ENCODE data around the gene RBM47. TPM values are rescaled to one million over a fixed set of nuclear protein-coding genes. Genes with fewer than 3 reads are reported as not detected.
"Not testable (repeated sequence)": the region's sequence is repeated elsewhere in the genome, so short reads cannot be mapped to it uniquely, and the experiment has no call there.

The RBM47 gene
- total RNA-seq, 1 donor from 2014 or later: 7.1 TPM

DNA sequence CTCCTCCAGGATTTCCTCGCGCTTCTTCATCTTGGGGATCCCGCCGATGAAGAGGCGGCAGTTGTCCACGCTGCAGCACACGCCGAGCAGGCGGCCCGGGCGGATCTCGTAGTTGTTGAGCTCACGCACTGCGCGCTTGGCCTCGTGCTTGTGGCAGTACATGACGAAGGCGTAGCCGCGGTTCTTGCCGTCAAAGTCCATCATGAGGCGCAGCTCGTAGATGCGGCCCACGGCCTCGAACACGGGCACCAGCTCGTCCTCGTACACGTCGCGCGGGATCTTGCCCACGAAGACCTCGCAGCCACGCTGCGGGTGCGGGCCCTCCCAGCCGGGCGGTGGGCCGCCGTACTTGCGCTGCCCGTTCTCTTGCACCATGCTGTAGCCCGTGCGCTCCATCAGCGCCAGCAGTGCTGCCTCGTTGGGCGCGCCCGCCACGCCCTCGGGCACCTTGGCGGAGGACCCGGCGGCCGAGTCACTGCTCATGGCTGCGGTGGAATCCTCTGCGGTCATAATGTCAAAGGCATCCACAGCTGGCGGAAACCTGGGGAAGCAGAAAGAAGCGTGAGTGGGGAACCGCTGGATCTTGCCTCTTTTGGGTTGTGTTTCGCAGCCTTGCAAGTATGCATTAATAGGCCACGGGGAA lies 191.2 kb downstream of the RBM47 start:
- no peak for DNase-seq (ENCODE audit: low spot score in 2 of 2)
- intact Hi-C loops (cut with DNase I): no loop called here
- no peak overlapping the region for H3K27ac ChIP-seq

DNA sequence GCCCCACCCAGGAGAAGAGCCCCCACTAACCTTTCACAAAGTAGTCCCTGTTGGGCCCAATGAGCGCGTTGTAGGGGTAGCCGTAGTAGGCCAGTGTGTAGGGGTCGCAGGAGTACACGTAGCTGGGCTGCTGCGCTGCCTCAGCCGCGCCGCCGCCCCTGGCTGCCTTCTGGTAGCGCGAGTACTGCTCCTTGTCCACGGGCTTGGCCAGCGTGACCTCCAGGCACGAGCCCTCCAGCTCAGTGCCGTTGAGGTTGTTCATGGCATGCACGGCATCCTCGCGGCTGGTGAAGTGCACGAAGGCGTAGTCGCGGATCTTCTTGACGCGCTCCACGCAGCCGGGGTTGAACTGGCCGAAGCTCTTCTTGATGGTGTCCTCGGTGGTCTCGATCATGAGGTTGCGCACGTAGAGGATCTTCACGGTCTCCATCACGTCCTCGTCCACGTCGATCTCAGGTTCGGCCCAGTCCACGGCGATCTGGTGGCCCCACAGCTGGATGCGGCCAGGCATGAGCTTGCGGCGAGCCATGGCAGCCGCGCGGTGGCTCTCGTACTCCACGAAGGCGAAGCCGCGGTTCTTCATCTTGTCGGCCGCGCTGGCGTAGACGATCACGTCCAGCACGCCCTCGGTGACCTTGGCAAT lies 191.8 kb downstream of the RBM47 start:
- H3K36me3 ChIP-seq: no peaks in the 10 kb centered on the region
- TF ChIP-seq, protein P1, sequence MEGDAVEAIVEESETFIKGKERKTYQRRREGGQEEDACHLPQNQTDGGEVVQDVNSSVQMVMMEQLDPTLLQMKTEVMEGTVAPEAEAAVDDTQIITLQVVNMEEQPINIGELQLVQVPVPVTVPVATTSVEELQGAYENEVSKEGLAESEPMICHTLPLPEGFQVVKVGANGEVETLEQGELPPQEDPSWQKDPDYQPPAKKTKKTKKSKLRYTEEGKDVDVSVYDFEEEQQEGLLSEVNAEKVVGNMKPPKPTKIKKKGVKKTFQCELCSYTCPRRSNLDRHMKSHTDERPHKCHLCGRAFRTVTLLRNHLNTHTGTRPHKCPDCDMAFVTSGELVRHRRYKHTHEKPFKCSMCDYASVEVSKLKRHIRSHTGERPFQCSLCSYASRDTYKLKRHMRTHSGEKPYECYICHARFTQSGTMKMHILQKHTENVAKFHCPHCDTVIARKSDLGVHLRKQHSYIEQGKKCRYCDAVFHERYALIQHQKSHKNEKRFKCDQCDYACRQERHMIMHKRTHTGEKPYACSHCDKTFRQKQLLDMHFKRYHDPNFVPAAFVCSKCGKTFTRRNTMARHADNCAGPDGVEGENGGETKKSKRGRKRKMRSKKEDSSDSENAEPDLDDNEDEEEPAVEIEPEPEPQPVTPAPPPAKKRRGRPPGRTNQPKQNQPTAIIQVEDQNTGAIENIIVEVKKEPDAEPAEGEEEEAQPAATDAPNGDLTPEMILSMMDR (IDR thresholded peaks at IDR 0.05): no peak
- no peaks in the 10 kb centered on the region for H3K9me3 ChIP-seq
- H3K4me3 ChIP-seq: no peak overlapping the region
- no peak overlapping the region for H3K27ac ChIP-seq
- no peaks in the 10 kb centered on the region for H3K4me1 ChIP-seq
- DNase-seq (ENCODE audit: low spot score in 2 of 2): no peak
- intact Hi-C loops (cut with DNase I): no loop called here
- no peaks in the 10 kb centered on the region for H3K27me3 ChIP-seq

More for the DNA sequence above, 191.2 kb downstream of the RBM47 start:
- TF ChIP-seq, protein P1 (IDR thresholded peaks at IDR 0.05): no peak
- Histone ChIP-seq H3K4me1 (no peaks in the 10 kb centered on the region), H3K9me3 (no peaks in the 10 kb centered on the region), H3K27me3 (no peaks in the 10 kb centered on the region), H3K4me3 (no peak overlapping the region), H3K36me3 (no peaks in the 10 kb centered on the region)

DNA sequence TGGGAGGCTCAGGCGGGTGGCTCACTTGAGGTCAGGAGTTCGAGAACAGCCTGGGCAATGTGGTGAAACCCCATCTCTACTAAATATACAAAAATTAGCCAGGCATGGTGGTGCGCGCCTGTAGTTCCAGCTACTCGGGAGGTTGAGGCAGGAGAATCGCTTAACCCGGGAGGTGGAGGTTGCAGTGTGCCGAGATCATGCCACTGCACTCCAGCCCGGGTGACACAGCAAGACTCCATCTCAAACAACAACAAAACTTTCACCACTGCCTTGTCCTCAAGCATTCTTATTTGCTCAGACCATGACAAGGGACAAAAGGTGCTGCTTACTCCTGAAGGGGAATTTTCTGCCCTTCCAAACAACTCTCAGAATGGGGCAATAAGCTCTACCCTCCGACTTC lies 194.4 kb downstream of the RBM47 start:
- H3K9me3 ChIP-seq; intact Hi-C loops (cut with DNase I); H3K27me3 ChIP-seq; H3K4me1 ChIP-seq; H3K4me3 ChIP-seq; H3K27ac ChIP-seq; H3K36me3 ChIP-seq; DNase-seq (ENCODE audit: low spot score in 2 of 2): not testable (repeated sequence)

DNA sequence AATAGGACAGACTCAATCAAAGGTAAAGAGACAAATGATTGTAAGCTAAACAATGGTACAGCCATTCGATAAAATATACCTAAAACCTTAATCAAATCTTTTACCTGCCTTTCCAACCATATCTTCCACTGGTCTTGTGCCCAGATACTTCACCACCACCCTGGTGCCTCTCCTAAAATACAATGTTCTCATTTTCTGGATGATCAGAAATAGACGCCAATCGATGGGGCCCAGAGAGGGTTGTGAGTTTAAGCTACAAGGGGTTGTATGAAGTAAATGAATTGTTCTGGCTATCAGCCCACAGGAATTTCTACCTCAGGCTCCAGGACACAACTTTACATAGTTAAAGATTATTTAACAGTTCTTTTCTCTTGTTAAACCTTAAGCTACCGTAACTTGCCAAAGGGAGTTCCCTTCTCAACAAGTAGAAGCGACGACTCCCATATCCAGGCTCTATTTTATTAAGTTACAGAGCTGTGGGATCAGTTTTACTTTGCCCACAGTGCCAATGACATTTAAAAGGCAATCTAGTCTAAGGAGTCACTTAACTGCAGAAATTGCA lies 195.5 kb downstream of the RBM47 start:
- intact Hi-C loops (cut with DNase I): no loop called here
- no peaks in the 10 kb centered on the region for H3K4me1 ChIP-seq
- no peak overlapping the region for H3K27ac ChIP-seq
- no peak for DNase-seq (ENCODE audit: low spot score in 2 of 2)
- no peaks in the 10 kb centered on the region for H3K27me3 ChIP-seq
- H3K4me3 ChIP-seq: no peak overlapping the region
- TF ChIP-seq, protein P1 (IDR thresholded peaks at IDR 0.05): no peak
- H3K9me3 ChIP-seq: no peaks in the 10 kb centered on the region
- no peaks in the 10 kb centered on the region for H3K36me3 ChIP-seq

DNA sequence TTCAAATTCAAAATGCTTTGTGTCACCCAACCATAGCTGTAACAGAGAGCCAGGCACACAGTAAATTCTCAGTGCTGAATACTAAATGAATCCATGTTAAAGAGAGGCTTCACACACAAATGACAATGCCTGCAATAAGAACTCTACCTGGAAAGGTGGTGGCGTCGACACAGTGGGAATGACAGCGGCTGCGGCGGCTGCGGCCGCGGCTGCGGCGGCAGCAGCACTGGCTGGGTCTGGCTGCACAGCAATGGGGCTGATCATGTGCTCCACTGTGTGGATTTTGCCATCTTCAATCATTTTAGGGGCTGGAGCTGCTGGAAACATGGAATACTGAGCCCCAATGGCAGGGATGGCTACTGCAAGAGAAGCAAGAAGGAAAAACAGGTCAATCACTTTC lies 197.2 kb downstream of the RBM47 start:
- Histone ChIP-seq H3K27me3 (no peaks in the 10 kb centered on the region), H3K27ac (no peak overlapping the region), H3K4me3 (no peak overlapping the region), H3K4me1 (no peaks in the 10 kb centered on the region), H3K36me3 (no peaks in the 10 kb centered on the region), H3K9me3 (no peaks in the 10 kb centered on the region)
- TF ChIP-seq, protein P1 (IDR thresholded peaks at IDR 0.05): no peak
- DNase-seq (ENCODE audit: low spot score in 2 of 2): no peak
- intact Hi-C loops (cut with DNase I): no loop called here

DNA sequence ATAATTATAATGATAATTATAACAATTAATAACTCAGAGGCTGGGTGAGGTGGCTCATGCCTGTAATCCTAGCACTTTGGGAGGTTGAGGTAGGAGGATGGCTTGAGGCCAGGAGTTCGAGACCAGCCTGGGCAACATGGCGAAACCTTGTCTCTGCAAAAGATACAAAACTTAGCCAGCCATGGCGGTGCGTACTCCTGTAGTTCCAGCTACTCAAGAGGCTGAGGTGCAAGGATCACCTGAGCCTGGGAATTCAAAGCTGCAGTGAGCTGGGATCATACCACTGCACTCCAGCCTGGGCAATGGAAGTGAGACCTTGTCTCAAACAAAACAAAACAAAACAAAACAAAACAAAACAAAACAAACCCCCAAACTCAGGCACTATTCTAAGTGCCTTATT lies 201.8 kb downstream of the RBM47 start:
- H3K9me3 ChIP-seq; DNase-seq (ENCODE audit: low spot score in 2 of 2); H3K4me3 ChIP-seq; H3K36me3 ChIP-seq; H3K4me1 ChIP-seq; intact Hi-C loops (cut with DNase I); H3K27me3 ChIP-seq; H3K27ac ChIP-seq: not testable (repeated sequence)

All from ascending aorta (tissue), 2 donors.